Right lobe of liver (tissue), 6 donors: ENCODE data around the gene CHST11. TPM values are rescaled to one million over a fixed set of nuclear protein-coding genes. Genes with fewer than 3 reads are reported as not detected.

Experiments used
- ATAC-seq, 4 donors: fragments of 200-7000 bp; cut with Tn5 transposase; one replicate each; pipeline ENCODE4 v1.9.1; 2020; ENCODE audit warnings: mild to moderate bottlenecking in 4 of 4, moderate library complexity in 4 of 4
- DNase-seq, 3 donors: peaks; one replicate each; pipeline ENCODE4 v3.0.0-alpha.2; 2020
- H3K27ac ChIP-seq, 3 donors: fragments of 200-600 bp; one replicate each; pipeline ENCODE4 v1.8.0; 2022
- H3K27me3 ChIP-seq, 2 donors: fragments of 200-600 bp; one replicate each; pipeline ENCODE4 v1.8.0; 2022
- H3K36me3 ChIP-seq, 4 donors: fragments of 200-600 bp; sonication (generic) in 1 of 4; one replicate each; pipeline versions ENCODE4 v1.5.1 to v1.8.0; 2017 to 2022; ENCODE audit warnings: control low read depth in 1 of 4
- H3K4me1 ChIP-seq, 4 donors: fragments of 200-600 bp; sonication (generic) in 1 of 4; one replicate each; pipeline versions ENCODE4 v1.5.1 to v1.8.0; 2017 to 2022; ENCODE audit warnings: control low read depth in 1 of 4
- H3K4me3 ChIP-seq, 3 donors: fragments of 200-600 bp; one replicate each; pipeline ENCODE4 v1.8.0; 2022
- H3K9me3 ChIP-seq, 4 donors: fragments of 200-600 bp; sonication (generic) in 1 of 4; one replicate each; pipeline versions ENCODE4 v1.5.1 to v1.8.0; 2017 to 2022; ENCODE audit warnings: control low read depth in 1 of 4
- POLR2A ChIP-seq: fragments of 450-650 bp; IDR thresholded peaks from one replicate; pipeline ENCODE4 v1.6.1; 2017; ENCODE audit warnings: antibody characterized with exemption, mild to moderate bottlenecking
- WGBS: methylation state at CpG from one replicate; pipeline ENCODE4 v1.1.6; 2018; ENCODE audit warnings: low coverage, low lambda C conversion rate; ENCODE audit not compliant: insufficient coverage; ENCODE audit errors: missing lambda C conversion rate; 5-methylcytosine and 5-hydroxymethylcytosine counted together
- intact Hi-C, 2 donors: fragments of 100-400 bp; cut with DNase I; formaldehyde crosslinking; loops; one replicate each; pipeline versions ENCODE4 v1.11.2 to v1.14.1; 2022
- total RNA-seq, 6 experiments: library from RNA; depleted of rRNA in 2 of 6; stranded (reverse); fragments of >200 nt in 2 of 6; fragmentation: NEBNext Ultra II Directional in 3 of 6; extraction: Animal tissue kit (Norgen Biotek cat#: 25700) in 3 of 6; gene quantifications; one replicate each; pipeline versions ENCODE4 v1.1.0 to v1.2.4, GENCODE V29; 2016 to 2023
- TF ChIP-seq, protein P1 (sequence below), 4 donors: fragments of 200-600 bp in 3 of 4; fragments of 450-650 bp in 1 of 4; IDR thresholded peaks; one replicate each; pipeline versions ENCODE4 v1.5.1 to v1.8.0; 2016 to 2022; ENCODE audit warnings: antibody characterized with exemption in 4 of 4, mild to moderate bottlenecking in 2 of 4
- donor health status: DM: no; HTN: yes; CAD: no.
- donor health status: DM: no; HTN: no; CAD: no.
- donor health status: DM: no; HTN: no; CAD: no.
- donor health status: DM: no; HTN: yes; CAD: no.
- donor health status: DM: no; HTN: yes; CAD: no.

The CHST11 gene
- total RNA-seq, 6 experiments from 2014 or later = 0.57 to 10.4 (median 3.5) TPM

DNA sequence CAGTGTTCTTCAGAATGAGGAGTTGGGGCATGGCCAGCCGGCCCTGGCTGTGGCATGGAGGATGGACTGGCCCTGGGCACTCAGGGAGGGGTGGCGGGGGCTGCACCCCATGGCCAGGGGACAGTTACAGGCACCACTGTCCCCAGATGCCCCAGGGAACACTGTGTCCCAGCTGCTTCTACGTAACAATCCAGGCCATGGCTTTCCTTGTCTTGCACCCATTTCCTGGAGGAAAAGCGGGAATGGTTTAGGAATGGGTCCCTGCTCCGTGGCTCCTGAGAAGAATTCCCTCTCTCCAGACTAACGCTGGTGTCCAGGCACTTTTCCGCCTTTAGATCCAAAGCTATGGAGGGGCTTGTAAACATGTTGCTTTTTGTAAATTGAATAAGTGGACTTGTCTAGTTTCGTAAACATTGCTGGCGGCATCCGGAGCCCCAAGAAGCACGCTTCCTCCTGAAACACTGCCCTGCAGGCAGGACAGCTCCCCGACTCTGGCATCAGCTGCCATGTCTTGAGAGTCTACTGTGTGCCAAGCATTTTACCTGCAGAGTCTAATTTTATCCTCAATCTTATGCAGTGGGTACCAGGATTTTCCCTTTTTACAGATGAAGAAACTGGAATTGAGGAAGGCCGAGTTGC, 263.1 kb downstream of the CHST11 start:
- DNase-seq = no peak
- H3K4me3 ChIP-seq = peak overlapping the region in 1 of 3 donors; percentile 33
- no peaks in the 10 kb centered on the region for H3K36me3 ChIP-seq
- H3K9me3 ChIP-seq = no peaks in the 10 kb centered on the region
- no peak for TF ChIP-seq POLR2A
- TF ChIP-seq, protein P1, sequence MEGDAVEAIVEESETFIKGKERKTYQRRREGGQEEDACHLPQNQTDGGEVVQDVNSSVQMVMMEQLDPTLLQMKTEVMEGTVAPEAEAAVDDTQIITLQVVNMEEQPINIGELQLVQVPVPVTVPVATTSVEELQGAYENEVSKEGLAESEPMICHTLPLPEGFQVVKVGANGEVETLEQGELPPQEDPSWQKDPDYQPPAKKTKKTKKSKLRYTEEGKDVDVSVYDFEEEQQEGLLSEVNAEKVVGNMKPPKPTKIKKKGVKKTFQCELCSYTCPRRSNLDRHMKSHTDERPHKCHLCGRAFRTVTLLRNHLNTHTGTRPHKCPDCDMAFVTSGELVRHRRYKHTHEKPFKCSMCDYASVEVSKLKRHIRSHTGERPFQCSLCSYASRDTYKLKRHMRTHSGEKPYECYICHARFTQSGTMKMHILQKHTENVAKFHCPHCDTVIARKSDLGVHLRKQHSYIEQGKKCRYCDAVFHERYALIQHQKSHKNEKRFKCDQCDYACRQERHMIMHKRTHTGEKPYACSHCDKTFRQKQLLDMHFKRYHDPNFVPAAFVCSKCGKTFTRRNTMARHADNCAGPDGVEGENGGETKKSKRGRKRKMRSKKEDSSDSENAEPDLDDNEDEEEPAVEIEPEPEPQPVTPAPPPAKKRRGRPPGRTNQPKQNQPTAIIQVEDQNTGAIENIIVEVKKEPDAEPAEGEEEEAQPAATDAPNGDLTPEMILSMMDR (IDR thresholded peaks at IDR 0.05) = no peak
- 61% methylated on average over 8 of the region's 13 CpGs for WGBS
- intact Hi-C loops = no loop called here
- H3K27ac ChIP-seq = peak overlapping the region in 1 of 3 donors; percentile 51
- no peaks in the 10 kb centered on the region for H3K27me3 ChIP-seq
- no peaks in the 10 kb centered on the region for H3K4me1 ChIP-seq
- peak; percentile 31 to 51 (median 36) for ATAC-seq

DNA sequence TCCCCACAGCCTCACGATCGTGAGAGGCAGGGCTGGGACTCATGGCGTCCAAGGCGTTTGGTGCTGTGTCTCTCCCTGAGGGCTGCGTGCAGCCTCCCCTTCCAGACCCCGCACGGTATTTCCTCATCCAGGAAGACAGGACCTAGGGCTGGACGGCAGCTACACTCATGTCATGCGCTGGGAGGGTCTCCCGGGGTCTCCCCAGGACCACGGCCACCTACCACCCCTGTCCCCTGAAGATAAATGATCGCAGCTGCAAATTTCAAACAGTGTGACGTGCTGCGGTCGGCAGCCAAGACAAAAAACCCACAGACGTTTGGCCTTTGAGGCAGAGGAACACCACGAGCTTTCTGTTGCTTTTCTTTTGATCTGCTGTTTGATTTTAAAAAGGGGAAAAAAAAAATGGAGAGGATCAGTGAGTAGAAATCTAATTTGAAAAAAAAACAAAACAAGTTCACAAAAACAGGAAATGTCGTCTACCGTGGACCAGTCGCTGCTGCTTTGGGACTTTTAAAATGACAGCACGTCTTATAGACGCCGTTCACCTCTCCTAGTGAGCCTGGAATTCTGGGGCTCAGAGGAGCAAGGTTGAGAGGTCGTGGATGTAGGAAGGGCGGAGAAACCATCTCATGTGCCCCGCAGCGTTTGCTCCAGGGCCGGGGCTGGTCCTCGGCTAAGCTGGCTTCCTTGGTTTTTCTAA, 263.7 kb downstream of the CHST11 start:
- DNase-seq = no peak

DNA sequence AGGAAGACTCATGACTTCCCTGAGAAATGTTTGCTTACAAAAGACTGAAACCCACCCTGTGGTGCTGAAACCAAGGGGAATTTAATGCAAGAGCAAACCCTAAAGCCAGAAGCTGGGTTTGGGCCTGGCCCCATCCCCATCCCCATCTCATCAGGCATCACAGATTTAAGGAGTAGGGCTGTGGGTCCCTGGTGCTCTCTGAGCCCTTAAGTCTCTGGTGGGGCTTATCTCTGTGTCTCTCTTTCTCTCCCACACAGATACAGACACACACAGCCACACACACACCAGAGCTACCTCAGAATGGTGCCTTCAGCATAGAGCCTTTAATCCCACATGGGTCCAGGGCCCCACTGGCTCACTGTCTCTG, 264.3 kb downstream of the CHST11 start:
- no peaks in the 10 kb centered on the region for H3K4me1 ChIP-seq
- ATAC-seq (peak in 1 of 4 donors; percentile 11), DNase-seq (no peak)
- no peaks in the 10 kb centered on the region for H3K36me3 ChIP-seq
- intact Hi-C loops = no loop called here
- H3K27me3 ChIP-seq = no peaks in the 10 kb centered on the region
- H3K27ac ChIP-seq = peak overlapping the region in 2 of 3 donors; percentile 16 to 51
- H3K9me3 ChIP-seq = no peaks in the 10 kb centered on the region
- TF ChIP-seq, protein P1 (IDR thresholded peaks at IDR 0.05) = no peak
- no peak for TF ChIP-seq POLR2A
- H3K4me3 ChIP-seq = peak overlapping the region in 1 of 3 donors; percentile 33

More for the DNA sequence above, 263.7 kb downstream of the CHST11 start:
- Histone ChIP-seq H3K4me1 (no peaks in the 10 kb centered on the region), H3K9me3 (no peaks in the 10 kb centered on the region), H3K4me3 (peak overlapping the region in 1 of 3 donors; percentile 33), H3K27ac (peak overlapping the region in 2 of 3 donors; percentile 16 to 51), H3K27me3 (no peaks in the 10 kb centered on the region), H3K36me3 (no peaks in the 10 kb centered on the region)
- ATAC-seq = peak; percentile 32 to 55 (median 49)
- 34% methylated on average over 18 of the region's 29 CpGs for WGBS
- intact Hi-C loops = no loop called here
- TF ChIP-seq, protein P1 (IDR thresholded peaks at IDR 0.05) = no peak
- no peak for TF ChIP-seq POLR2A

DNA sequence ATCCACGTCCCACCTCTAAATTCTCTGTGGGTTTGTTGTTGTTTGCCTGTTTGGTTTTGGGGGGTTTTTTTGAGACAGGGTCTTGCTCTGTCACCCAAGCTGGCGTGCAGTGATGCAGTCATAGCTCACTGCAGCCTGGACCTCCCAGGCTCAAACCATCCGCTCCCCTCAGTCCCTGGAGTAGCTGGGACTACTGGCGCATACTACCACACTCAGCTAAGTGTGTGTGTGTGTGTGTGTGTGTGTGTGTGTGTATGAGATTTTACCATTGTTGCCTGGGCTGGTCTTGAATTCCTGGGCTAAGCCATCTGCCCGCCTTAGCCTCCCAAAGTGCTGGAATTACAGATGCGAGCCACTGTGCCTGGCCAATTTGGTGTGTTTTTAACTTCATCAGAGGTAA, 265.2 kb downstream of the CHST11 start:
- Histone ChIP-seq H3K4me3 (no peak overlapping the region), H3K27ac (no peak overlapping the region), H3K4me1 (no peaks in the 10 kb centered on the region), H3K27me3 (no peaks in the 10 kb centered on the region), H3K9me3 (no peaks in the 10 kb centered on the region), H3K36me3 (no peaks in the 10 kb centered on the region)
- ATAC-seq (no peak), DNase-seq (no peak)
- WGBS = 76% methylated on average over 3 of the region's 6 CpGs
- TF ChIP-seq POLR2A = no peak
- TF ChIP-seq, protein P1 (IDR thresholded peaks at IDR 0.05) = no peak
- intact Hi-C loops = no loop called here
